ENCODE data around the gene FAM83G.

DNA sequence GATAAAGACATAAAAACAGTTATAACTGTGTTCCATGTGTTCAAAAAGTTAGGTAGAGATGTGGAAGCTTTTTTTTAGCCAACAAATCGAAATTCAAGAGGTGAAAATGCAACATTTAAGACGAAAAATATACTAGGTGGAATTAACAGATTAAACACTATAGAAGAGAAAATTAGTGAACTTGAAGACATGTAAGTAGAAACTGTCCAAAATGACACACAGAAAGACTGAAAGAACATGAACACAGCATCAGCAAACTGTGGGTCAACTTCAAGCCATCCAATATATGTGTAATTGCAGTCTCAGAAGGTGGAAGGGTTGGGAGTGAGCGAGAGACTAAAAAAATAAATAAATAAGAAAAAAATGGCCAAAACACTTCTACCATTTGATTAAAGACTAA is 9.3 kb downstream of the FAM83G start:
- TF ChIP-seq CTCF (IDR thresholded peaks at IDR 0.05) = no peak
- no peak for TF ChIP-seq POLR2A (IDR thresholded peaks at IDR 0.05)
